KMS-11 (cell line): ENCODE data around the gene ITPRIP.

ENCODE experiments used
- H2AFZ ChIP-seq: fragments of 200-600 bp; sonication (generic); 2 replicates; pipeline ENCODE4 v1.6.1; 2016; ENCODE audit warnings: antibody characterized with exemption, mixed run types, low read depth
- H3K27ac ChIP-seq: fragments of 200-600 bp; sonication (generic); 2 replicates; pipeline ENCODE4 v1.6.1; 2016; ENCODE audit warnings: mild to moderate bottlenecking, mixed run types
- H3K27me3 ChIP-seq: fragments of 200-600 bp; sonication (generic); 2 replicates; pipeline ENCODE4 v1.6.1; 2017; ENCODE audit warnings: mild to moderate bottlenecking, low read depth, mixed run types, moderate library complexity; ENCODE audit not compliant: insufficient read depth
- H3K36me3 ChIP-seq: fragments of 200-600 bp; sonication (generic); 2 replicates; pipeline ENCODE4 v1.6.1; 2017; ENCODE audit warnings: mild to moderate bottlenecking, mixed run types; ENCODE audit not compliant: insufficient read depth
- H3K4me1 ChIP-seq: fragments of 200-600 bp; sonication (generic); 2 replicates; pipeline ENCODE4 v1.6.1; 2016; ENCODE audit warnings: mild to moderate bottlenecking, low read depth, mixed run types; ENCODE audit not compliant: poor library complexity, severe bottlenecking
- H3K4me2 ChIP-seq: fragments of 200-600 bp; sonication (generic); 2 replicates; pipeline ENCODE4 v1.7.0; 2016; ENCODE audit warnings: mild to moderate bottlenecking, mixed run types
- H3K4me3 ChIP-seq: fragments of 200-600 bp; sonication (generic); IDR thresholded peaks from 2 replicates; pipeline ENCODE4 v1.6.1; 2017; ENCODE audit warnings: low read depth, low read length, mixed read lengths; ENCODE audit not compliant: insufficient read depth
- H3K79me2 ChIP-seq: fragments of 200-600 bp; sonication (generic); 2 replicates; pipeline ENCODE4 v1.6.1; 2016; ENCODE audit warnings: low read depth, mixed run types; ENCODE audit not compliant: insufficient read depth
- H3K9ac ChIP-seq: fragments of 200-600 bp; sonication (generic); 2 replicates; pipeline ENCODE4 v1.6.1; 2016; ENCODE audit warnings: mild to moderate bottlenecking, mixed run types
- H4K20me1 ChIP-seq: fragments of 200-600 bp; sonication (generic); 2 replicates; pipeline ENCODE4 v1.6.1; 2016; ENCODE audit warnings: mild to moderate bottlenecking, mixed run types; ENCODE audit not compliant: insufficient read depth
- TF ChIP-seq, protein P1 (sequence below): fragments of 200-600 bp; sonication (generic); conservative IDR thresholded peaks from 2 replicates; pipeline ENCODE4 v1.6.1; 2017; ENCODE audit warnings: low read depth, mild to moderate bottlenecking, antibody characterized with exemption, low read length, moderate library complexity, mixed read lengths

ITPRIP gene

DNA sequence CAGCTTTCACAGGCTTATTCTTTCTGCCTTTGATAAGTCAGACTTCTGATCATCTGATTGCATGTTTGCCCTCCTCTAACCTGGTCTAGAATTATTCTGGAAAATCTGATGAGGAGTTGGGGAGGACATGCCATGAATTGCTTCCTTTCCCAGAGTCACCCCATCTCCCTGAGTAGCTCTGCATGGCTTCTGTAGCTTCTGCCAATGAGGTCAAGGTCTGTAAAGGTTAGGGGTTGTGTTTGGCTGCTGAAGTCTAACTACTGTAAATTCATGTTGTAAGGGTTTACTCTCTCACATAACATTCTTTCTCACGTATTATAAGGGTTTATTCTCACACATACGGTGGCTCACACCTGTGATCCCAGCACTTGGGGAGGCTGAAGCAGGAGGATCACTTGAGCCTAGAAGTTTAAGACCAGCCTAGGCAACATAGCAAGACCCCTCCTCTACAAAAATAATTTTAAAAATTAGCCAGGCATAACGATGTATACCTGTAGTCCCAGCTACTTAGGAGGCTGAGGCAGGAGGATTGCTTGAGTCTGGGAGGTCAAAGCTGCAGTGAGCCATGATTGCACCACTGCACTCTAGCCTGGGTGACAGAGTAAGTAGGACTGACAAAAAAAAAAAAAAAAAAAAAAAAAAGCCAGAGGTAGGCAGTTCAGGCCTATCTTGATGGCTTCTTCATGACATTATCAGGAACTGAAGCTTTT lies 58.6 kb downstream of the ITPRIP start:
- Histone ChIP-seq H3K4me1 (no peaks in the 10 kb centered on the region), H3K36me3 (no peaks in the 10 kb centered on the region), H2AFZ (no peak overlapping the region), H3K9ac (no peak overlapping the region), H3K27ac (no peak overlapping the region), H3K79me2 (no peaks in the 10 kb centered on the region), H4K20me1 (no peaks in the 10 kb centered on the region), H3K27me3 (no peaks in the 10 kb centered on the region), H3K4me2 (no peak overlapping the region), H3K4me3 (no peak overlapping the region)
- TF ChIP-seq, protein P1, sequence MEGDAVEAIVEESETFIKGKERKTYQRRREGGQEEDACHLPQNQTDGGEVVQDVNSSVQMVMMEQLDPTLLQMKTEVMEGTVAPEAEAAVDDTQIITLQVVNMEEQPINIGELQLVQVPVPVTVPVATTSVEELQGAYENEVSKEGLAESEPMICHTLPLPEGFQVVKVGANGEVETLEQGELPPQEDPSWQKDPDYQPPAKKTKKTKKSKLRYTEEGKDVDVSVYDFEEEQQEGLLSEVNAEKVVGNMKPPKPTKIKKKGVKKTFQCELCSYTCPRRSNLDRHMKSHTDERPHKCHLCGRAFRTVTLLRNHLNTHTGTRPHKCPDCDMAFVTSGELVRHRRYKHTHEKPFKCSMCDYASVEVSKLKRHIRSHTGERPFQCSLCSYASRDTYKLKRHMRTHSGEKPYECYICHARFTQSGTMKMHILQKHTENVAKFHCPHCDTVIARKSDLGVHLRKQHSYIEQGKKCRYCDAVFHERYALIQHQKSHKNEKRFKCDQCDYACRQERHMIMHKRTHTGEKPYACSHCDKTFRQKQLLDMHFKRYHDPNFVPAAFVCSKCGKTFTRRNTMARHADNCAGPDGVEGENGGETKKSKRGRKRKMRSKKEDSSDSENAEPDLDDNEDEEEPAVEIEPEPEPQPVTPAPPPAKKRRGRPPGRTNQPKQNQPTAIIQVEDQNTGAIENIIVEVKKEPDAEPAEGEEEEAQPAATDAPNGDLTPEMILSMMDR = no peak

DNA sequence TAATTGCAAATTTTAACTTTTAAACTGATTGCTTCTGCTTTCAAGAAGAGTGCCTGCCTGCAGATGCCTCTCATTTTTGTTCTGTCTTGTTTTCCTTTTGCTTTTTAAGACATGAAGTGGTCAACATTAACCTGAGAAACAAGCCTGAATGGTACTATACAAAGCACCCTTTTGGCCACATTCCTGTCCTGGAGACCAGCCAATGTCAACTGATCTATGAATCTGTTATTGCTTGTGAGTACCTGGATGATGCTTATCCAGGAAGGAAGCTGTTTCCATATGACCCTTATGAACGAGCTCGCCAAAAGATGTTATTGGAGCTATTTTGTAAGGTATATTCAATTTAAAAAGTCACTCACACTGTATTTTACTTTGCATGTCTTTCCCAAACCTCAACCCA lies 60.5 kb downstream of the ITPRIP start:
- Histone ChIP-seq H3K27ac (no peak overlapping the region), H4K20me1 (no peaks in the 10 kb centered on the region), H3K9ac (no peak overlapping the region), H3K4me3 (no peak overlapping the region), H3K4me2 (no peak overlapping the region), H3K79me2 (no peaks in the 10 kb centered on the region), H3K27me3 (no peaks in the 10 kb centered on the region), H3K36me3 (no peaks in the 10 kb centered on the region), H2AFZ (no peak overlapping the region), H3K4me1 (peaks cover 4% of the 10 kb centered on the region)
- TF ChIP-seq, protein P1 = no peak

DNA sequence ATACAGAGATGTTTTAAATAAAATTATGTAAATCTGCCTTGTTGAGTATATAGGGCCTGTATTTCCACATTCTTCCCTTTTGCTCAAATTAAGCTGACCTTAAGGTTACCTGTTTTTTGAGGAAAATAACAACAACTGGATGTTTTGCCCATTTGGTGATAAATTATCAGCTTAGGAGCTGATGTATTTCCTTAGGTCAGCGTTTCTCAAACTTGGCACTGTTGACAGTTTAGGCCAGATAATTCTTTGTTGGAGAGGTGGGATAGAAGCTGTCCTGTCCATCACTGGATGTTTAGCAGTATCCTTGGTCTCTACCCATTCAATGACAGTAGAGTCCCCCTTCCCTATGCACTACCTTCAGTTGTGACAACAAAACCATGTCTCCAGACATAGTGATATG lies 62.1 kb downstream of the ITPRIP start:
- Histone ChIP-seq H3K4me3 (no peak overlapping the region), H3K27me3 (no peaks in the 10 kb centered on the region), H2AFZ (no peak overlapping the region), H3K27ac (no peak overlapping the region), H4K20me1 (no peaks in the 10 kb centered on the region), H3K9ac (no peak overlapping the region), H3K79me2 (no peaks in the 10 kb centered on the region), H3K36me3 (no peaks in the 10 kb centered on the region), H3K4me1 (peaks cover 4% of the 10 kb centered on the region), H3K4me2 (no peak overlapping the region)
- TF ChIP-seq, protein P1 = no peak

DNA sequence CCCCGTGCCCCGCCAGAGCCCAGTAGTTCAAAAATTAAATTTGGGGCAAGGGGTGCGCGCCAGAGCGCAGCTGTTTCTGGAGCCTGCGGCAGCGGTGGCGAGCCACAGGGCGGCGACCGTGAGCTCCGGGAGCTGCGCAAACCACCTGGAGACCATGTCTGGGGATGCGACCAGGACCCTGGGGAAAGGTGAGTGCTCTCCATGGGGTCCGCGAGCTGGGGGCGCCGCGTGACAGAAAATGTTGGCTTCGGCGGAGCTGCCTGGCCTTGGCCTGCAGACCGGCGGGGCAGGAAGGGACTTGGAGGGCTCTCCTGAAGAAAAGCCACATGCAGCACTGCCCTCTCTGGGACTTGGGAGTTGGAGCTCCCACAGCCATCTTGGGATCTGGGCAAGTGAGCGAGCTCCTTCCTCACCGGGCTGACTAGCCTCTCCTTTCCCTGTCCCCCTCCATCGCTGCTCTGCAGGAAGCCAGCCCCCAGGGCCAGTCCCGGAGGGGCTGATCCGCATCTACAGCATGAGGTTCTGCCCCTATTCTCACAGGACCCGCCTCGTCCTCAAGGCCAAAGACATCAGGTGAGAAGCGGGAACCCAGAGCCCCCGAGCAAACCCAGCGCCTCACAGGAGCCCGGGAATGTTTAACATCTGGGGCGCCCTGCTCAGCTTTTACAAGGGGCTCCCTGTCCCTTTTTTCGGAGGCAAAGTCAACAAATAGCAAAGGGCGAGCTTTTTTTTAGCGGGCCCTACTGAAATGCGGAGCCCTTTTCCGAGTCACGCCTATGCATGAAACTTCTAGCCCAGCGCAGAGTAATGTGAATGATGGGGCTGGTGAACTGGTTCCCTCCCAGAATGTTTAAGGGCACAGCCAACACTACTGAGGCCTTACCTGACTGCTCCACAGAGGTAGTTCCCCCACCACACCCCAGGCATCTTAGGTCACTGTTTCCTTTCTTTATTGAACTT lies 63.2 kb downstream of the ITPRIP start:
- Histone ChIP-seq H3K36me3 (no peaks in the 10 kb centered on the region), H4K20me1 (no peaks in the 10 kb centered on the region), H3K4me1 (peaks cover 4% of the 10 kb centered on the region), H3K79me2 (no peaks in the 10 kb centered on the region), H3K27ac (no peak overlapping the region), H3K4me3 (no peak overlapping the region), H3K4me2 (peak overlapping the region; percentile 77), H3K27me3 (no peaks in the 10 kb centered on the region), H2AFZ (peak overlapping the region; percentile 90), H3K9ac (peak overlapping the region; percentile 8; the same call in 1 of the 2 replicates)
- TF ChIP-seq, protein P1 = peak; percentile 85
